NCI-H1417 (cell line): ENCODE measurements around the gene ISG20.

ENCODE experiments used
- DNase-seq, 3 experiments: peaks; one replicate each; lab custom pipeline; 2025; lab: John Stamatoyannopoulos, UW

The ISG20 gene

DNA sequence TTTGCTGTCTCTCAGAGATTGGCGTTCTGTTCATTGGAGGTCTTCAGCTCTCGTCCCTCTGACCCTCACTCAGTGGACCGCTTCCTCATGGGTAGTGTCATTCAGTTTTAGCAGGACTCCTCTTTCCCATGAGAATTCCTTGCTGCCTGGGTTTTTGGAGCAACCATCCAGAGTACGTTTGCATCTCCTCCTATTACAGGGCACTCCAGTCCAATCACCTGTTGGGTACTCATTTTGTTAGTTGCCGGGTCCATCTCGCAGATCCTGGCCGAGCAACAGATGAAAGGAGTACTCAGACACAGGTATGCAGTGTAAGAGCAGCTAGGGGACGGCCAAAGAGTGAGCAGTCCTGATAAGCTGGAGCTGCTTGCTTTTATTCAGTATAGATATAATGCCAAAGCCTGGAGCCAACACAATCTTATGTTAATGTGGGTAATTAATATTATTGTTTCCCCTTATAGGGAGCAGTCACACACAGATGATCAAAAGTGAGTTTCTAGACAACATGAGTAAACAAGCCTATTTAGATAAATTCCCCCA is 49.6 kb downstream of the ISG20 start:
- no peak for DNase-seq

DNA sequence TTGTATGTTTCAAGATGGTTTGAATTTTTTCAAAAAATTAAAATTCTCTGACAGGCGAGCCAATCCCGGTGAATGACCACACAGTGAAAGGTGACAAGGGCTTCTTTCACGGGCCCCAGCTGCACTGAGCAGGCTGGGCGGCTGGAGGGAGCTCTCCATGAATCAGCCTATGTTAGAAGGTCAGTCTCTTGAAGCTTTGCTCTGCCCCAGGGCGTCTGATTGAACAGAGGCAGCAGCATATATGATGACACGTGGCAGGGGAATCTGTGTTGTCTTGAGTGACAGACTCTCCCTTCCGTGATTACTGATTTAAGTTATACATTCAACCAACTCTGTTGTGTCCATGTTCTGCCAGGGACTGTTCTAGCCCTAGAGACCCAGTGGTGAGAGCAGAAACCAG is 51.5 kb downstream of the ISG20 start:
- no peak for DNase-seq

DNA sequence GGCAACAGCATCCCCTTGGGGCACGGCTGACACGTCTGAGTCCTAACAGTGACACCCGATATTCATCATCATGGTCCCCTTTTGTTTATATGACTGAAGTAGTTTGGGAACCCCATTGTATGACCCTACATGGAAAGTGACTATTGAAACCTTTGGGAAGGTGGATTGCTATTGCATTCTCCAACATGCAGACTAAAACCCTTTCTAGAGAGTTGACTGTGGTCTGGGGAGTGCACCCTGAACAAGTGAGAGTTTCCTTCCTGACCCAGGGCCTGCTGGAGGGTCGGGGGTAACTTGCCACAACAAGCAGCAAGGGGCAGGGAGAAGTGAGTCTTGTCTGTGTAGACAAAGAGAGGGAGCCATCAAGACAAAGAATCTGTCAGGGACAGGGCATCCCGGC is 54.4 kb downstream of the ISG20 start:
- no peak for DNase-seq

DNA sequence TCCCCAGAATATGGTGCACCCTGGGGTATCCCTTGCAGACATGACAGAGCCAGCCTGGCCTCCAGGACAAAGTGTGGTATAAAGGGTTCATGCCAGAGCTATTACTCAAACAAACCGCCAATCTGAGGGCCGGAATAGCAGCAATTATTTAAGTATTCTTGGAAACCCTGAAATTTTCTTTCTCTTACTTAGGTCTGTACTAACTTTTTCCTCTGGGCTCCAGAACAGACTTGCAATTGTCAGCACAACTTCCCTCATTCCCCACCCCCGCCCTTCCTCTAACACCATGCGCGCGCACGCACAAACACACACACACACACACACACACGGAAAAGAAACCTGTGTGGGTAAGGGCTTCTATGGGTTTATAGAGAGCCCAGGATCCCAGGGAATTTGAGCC is 56.3 kb downstream of the ISG20 start:
- DNase-seq = no peak

DNA sequence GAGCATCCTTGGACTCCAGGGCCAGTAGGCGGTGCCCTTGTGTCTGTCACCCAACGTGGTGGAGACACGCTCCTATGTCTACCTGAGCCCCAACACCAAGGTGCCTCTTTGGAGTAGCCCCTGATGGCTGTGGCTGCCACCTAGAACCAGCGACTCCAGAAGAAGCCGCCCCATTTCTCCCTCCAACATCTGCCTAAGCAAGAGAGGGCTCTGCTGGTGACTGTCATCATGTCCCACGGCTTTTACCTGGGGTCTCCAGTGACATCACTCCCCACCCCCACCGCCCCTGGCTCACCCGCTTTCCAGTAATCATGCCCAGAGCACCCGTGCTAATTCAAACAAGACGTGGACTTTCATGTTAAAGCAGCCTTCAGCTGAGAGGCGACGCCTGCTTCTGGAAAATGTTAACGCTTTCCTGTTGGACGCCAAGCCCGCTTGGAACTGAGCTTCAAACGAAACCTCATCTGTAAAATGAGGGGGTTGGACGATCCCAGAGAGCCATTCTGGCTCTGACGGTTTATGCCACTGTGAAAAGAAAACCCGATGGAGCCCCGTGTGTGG is 57.0 kb downstream of the ISG20 start:
- DNase-seq = no peak

DNA sequence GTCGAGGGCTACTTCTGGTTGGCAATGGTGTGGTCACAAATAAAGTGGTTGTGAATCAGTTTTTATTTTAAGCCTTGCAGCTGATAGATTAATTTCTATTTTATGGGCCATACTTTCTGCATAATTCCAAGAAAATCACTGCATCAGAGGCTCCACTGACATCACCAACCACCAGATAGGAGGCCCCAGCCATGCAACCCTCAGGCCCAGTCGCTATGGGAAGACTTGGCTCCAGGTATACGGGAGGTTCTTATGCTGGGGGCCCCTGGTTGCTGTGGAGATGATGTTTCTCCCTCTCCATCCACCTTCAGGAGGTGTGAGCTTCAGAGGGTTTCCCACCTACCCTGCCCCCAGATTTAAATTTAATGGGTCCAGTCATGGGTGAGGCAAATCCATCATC is 57.4 kb downstream of the ISG20 start:
- no peak for DNase-seq

DNA sequence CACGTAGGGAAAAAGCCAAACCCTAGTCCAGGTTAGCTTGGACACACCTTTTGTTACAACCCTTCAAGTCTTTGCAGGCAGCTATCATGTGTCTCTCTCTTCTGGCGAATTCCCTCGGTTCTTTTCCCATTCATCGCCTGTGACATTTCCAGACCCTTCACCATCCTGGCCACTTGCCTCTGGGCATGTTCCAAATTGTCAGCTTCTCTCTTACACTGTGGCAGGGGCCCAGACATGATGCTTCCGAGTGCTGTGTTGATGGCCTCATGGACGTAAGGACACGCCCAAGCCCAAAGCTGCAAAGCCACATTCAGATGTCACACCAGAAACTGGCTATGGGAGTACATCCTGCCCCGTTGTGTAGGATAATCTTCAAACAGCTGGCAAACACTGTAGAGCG is 58.5 kb downstream of the ISG20 start:
- no peak for DNase-seq

DNA sequence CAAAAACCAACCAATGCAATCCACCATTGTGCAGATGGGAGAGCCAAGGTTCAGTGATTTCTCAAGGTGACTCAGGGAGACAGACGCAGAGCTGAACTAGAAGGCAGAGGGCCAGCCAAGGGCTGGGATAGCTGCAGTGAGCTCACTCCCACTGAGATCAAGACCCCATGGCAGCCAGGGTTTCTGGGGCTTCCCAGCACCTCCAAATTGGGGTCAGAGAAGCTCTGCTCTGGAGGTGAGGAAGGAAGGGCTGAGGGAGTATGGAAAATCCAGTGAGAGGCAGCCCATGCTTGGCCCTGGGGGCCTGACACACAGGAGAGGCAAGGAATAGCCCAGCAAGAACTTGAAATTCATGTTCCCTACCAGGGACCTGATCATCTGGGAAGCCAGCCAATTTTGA is 61.0 kb downstream of the ISG20 start:
- no peak for DNase-seq

DNA sequence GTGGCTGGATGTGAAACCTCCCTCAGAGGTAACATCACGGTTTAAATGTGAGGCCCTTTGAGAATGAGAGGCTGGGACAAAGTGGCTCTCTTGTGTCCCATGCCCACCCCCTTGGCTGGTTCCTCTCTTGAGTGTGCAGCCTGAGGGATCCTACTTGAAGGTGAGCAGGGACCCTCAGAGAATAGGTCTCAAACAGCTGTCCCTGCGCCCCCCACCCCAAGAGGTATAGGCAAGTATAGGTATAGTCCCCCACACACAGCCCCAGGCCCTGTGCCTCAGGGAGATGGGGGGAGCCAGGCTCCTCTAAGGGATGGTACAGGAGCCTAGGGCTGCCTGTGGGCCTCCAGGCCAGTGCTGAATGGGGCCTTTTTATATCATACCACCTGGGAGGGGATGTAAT is 61.9 kb downstream of the ISG20 start:
- no peak for DNase-seq

DNA sequence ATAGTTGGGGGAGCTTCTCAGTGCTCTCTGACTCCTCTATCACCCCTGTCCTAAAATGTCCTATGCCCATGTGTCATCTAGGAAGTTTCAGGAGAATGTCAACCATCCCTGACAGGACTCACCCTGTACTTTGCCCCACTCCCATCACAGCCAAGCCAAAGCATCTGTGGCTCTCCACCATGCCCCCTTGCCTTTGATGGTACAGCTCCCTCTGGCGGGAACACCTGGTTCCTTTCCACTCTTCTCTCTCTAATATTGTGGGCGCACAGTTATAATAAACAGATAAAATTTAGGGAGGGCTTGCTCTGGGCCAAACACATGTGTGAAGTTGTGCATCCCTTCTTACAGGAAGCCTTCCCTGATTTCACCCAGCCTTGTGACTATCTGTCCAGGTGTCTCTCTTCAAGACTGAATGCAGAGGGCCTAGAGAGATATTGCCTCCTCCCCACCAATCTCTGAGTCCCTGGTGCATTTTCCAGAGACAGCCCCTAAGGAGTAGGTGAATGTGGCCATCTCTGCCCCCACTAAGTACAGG is 62.8 kb downstream of the ISG20 start:
- no peak for DNase-seq

DNA sequence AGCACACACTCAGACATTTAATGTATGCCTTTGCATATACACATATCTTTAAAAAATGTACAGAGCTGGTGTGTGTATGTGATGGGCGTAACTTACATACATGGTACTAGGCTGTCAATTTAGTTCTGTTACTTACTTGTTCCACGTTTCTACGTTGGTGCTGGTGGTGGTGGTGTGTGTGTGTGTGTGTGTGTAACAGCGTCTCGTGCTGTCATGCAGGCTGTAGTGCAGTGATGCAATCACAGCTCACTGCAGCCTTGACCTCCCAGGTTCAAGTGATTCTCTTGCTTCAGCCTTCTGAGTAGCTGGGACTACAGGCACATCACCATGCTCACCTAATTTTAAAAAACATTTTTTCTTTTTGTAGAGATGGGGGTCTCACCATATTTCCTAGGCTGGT is 64.2 kb downstream of the ISG20 start:
- no peak for DNase-seq

DNA sequence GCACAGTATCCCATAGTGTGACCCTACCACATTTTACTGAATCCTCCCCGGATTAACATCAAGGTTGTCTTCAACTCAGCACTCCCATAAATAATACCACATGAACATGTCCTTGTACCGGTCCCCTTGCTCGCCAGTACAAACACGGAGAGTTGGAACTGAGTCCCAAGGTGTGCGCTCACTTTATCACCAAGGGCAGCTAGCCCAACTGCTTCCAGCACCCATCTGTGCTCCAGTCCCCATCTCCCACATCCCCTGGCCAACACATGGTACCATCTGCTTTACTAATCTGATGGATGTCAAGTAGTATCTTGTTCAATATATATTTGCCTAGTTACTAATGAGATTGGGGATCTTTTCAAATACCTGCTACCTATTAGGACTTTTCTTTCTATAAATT is 64.7 kb downstream of the ISG20 start:
- DNase-seq = no peak

DNA sequence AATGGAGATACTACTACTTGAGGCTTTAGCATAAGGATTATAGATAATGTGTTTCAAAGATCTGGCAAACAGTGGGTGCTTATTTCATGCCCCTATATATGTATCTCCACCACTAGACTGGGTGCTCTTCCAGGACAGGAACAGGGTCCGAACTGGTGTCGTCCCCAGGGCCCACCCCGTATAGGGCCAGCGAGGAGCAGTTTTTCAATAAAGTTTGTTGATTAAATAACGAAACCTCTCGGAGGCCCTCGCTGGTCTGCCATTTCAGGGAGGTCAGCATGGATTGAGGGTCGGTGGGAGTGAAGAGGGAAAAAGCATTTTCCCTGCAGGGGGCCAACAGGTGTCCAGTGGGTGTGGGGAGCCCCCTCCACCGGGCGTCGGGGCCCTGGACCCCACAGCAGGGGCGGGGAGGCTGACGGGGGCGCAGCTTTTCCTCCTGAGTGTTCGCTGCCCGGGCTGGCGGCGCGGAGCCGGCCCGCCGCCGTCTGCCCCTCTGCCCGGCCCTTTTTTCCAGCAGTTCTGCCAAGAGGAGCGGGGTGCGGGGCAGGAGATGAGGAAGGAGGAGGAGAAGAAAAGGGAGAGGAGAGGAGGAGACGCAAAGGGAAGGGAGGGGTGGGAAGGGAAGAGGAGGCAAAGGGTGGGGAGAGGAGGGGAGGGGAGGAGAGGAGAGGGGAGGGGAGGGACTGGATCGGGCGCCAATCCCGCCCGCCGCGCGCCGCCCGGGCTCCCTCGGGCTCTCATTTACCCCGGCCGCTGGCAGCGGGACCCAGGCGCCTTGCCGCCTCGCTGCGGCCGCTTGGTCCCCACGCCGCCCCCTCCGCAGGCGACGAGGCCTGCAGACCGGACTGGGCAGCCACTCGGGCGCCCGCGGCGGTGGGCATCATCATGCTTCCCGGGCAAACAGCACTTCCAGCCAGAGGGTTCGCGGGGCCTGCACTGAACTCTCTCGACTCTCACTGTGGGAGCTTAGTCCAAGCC is 66.3 kb downstream of the ISG20 start:
- DNase-seq = peak in 2 of 3 experiments; percentile 59 to 65

DNA sequence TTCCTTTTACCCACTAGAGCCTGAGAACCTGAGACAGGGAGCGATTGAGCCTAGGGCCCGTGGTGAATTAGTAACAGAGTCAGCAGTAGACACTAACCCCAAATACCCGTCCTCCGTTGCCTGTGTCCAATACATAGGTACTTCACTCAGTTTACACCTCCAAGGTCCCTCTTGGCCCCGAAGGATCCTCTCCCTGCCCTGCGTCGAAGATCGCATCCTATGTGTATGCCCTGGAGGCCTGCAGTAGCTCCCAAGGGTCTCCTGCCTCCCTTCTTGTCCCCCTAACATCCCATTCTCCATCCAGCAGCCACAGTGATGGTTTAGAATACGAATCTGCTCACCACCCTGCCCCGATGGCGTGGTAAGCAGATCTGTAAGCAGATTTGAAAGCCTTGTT is 67.0 kb downstream of the ISG20 start:
- DNase-seq = no peak
